ENCODE data around the gene CDC14C. TPM values are rescaled to one million over a fixed set of nuclear protein-coding genes. Genes with fewer than 3 reads are reported as not detected.
"Not testable (repeated sequence)": the region's sequence is repeated elsewhere in the genome, so short reads cannot be mapped to it uniquely, and the experiment has no call there.

The CDC14C gene
- total and polyA plus RNA-seq, 2 experiments from 2014 or later = 0.23 TPM; not detected in 1

DNA sequence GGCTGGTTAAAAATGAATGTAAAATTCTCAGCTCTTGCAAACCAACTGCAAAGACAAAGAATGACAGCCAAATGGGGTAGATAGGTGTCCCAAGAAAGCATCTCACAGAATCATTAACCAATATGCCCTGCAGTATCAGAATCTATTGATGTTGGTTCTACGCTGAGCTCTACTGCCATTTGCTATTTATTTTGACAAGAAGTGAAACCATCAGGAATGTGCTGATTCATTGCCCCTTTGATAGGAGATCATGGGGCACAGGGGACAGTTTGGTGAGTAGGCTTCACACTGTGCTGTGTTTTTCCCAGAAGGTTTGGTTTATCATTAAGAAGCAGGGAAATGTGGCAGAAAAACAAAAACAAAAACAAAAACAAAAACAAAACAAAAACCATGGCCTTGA, 19.4 kb upstream of the CDC14C start:
- Histone ChIP-seq H3K79me2 (no peaks in the 10 kb centered on the region), H3K9me2 (replicated peaks; ENCODE audit: insufficient read depth) (no peaks in the 10 kb centered on the region), H3K4me1 (ENCODE audit: insufficient read depth) (no peaks in the 10 kb centered on the region), H4K20me1 (ENCODE audit: insufficient read depth, poor library complexity, severe bottlenecking) (no peaks in the 10 kb centered on the region), H3K4me3 (no peak overlapping the region), H3K27ac (no peak overlapping the region), H3K4me2 (no peak overlapping the region), H2AFZ (no peak overlapping the region), H3K9me3 (ENCODE audit: low read depth) (no peaks in the 10 kb centered on the region), H3K27me3 (no peaks in the 10 kb centered on the region), H3K36me3 (replicated peaks; ENCODE audit: insufficient read depth, low read depth) (no peaks in the 10 kb centered on the region)
- TF ChIP-seq, protein P1, sequence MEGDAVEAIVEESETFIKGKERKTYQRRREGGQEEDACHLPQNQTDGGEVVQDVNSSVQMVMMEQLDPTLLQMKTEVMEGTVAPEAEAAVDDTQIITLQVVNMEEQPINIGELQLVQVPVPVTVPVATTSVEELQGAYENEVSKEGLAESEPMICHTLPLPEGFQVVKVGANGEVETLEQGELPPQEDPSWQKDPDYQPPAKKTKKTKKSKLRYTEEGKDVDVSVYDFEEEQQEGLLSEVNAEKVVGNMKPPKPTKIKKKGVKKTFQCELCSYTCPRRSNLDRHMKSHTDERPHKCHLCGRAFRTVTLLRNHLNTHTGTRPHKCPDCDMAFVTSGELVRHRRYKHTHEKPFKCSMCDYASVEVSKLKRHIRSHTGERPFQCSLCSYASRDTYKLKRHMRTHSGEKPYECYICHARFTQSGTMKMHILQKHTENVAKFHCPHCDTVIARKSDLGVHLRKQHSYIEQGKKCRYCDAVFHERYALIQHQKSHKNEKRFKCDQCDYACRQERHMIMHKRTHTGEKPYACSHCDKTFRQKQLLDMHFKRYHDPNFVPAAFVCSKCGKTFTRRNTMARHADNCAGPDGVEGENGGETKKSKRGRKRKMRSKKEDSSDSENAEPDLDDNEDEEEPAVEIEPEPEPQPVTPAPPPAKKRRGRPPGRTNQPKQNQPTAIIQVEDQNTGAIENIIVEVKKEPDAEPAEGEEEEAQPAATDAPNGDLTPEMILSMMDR (IDR thresholded peaks at IDR 0.05; ENCODE audit: poor library complexity) = no peak
- TF ChIP-seq EZH2phosphoT487 (IDR thresholded peaks at IDR 0.05; ENCODE audit: low read depth, severe bottlenecking, unreplicated experiment) = no peak
- WGBS (ENCODE audit: low lambda C conversion rate, missing lambda C conversion rate) = 66% methylated on average over 1 of the region's 1 CpG
- DNase-seq (ENCODE audit: low spot score) = no peak

DNA sequence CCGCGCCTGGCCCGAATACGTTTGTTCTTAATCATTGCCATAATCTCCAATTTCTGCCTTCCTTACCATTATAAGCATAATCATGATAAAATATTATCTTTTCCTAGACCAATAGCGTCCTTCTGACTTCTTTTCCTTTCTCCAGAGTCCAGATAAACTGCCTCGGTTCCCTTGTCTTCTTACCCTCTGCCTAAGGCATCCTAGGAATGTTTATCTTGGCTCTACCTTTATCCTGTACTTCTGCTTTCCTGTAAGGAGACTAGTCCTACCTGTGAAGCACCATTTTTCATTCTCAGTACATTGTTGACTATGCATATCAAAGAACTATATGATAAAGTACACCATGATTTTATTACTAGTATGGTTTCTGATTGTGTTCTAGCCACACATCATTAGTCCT, 18.7 kb upstream of the CDC14C start:
- not testable (repeated sequence) for H3K4me3 ChIP-seq; H4K20me1 ChIP-seq (ENCODE audit: insufficient read depth, poor library complexity, severe bottlenecking); H2AFZ ChIP-seq; H3K27me3 ChIP-seq; H3K9me3 ChIP-seq (ENCODE audit: low read depth); H3K4me1 ChIP-seq (ENCODE audit: insufficient read depth); DNase-seq (ENCODE audit: low spot score); H3K27ac ChIP-seq; H3K36me3 ChIP-seq (replicated peaks; ENCODE audit: insufficient read depth, low read depth); H3K4me2 ChIP-seq; H3K79me2 ChIP-seq; H3K9me2 ChIP-seq (replicated peaks; ENCODE audit: insufficient read depth)
- 88% methylated on average over 6 of the region's 6 CpGs for WGBS (ENCODE audit: low lambda C conversion rate, missing lambda C conversion rate)

- not testable (repeated sequence) for DNase-seq (ENCODE audit: low spot score); H3K4me2 ChIP-seq; H2AFZ ChIP-seq; H3K79me2 ChIP-seq; H3K4me1 ChIP-seq (ENCODE audit: insufficient read depth); H3K9me3 ChIP-seq (ENCODE audit: low read depth); H3K36me3 ChIP-seq (replicated peaks; ENCODE audit: insufficient read depth, low read depth); H3K27ac ChIP-seq; H3K27me3 ChIP-seq; H3K9me2 ChIP-seq (replicated peaks; ENCODE audit: insufficient read depth); H3K4me3 ChIP-seq; H4K20me1 ChIP-seq (ENCODE audit: insufficient read depth, poor library complexity, severe bottlenecking)
- 90% methylated on average over 5 of the region's 5 CpGs for WGBS (ENCODE audit: low lambda C conversion rate, missing lambda C conversion rate)
Measured at GRCh38 chr7:48909887-48910286, 14.5 kb upstream of the CDC14C start.

DNA sequence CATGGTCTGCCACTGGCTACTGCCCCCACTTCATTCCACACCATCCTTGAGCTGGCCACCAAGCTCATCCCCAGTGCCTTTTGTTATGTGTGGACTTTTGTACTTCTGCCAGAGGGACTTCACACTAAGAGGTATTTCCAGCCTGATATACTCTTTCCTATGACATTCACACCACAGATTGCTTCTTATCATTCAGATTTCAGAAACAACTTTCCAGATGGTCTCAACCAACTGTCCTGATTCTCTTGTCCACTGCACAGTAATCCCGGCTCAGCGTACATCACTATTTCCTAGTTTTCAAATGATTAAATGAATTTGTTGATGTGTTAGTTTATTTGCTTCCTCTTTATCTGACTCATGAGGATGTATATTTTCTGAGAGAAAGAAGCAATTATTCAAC, 7.1 kb downstream of the CDC14C start:
- Histone ChIP-seq H3K4me1 (ENCODE audit: insufficient read depth) (no peaks in the 10 kb centered on the region), H3K36me3 (replicated peaks; ENCODE audit: insufficient read depth, low read depth) (no peaks in the 10 kb centered on the region), H3K27ac (no peak overlapping the region), H3K9me3 (ENCODE audit: low read depth) (no peaks in the 10 kb centered on the region), H4K20me1 (ENCODE audit: insufficient read depth, poor library complexity, severe bottlenecking) (no peaks in the 10 kb centered on the region), H3K4me2 (no peak overlapping the region), H3K4me3 (no peak overlapping the region), H2AFZ (no peak overlapping the region), H3K27me3 (no peaks in the 10 kb centered on the region), H3K79me2 (no peaks in the 10 kb centered on the region), H3K9me2 (replicated peaks; ENCODE audit: insufficient read depth) (no peaks in the 10 kb centered on the region)
- TF ChIP-seq EZH2phosphoT487 (IDR thresholded peaks at IDR 0.05; ENCODE audit: low read depth, severe bottlenecking, unreplicated experiment) (no peak), EZH2 (IDR thresholded peaks at IDR 0.05; ENCODE audit: borderline replicate concordance) (no peak)
- TF ChIP-seq, protein P1 (IDR thresholded peaks at IDR 0.05; ENCODE audit: poor library complexity) = no peak
- no peak for DNase-seq (ENCODE audit: low spot score)
- 93% methylated on average over 2 of the region's 2 CpGs for WGBS (ENCODE audit: low lambda C conversion rate, missing lambda C conversion rate)

Measured in hepatocyte (in vitro differentiated cells).